GM18951 (cell line): Measurements from ENCODE around the gene MRPS23.

Experiments used
- POLR2A ChIP-seq: IDR thresholded peaks from 4 replicates; pipeline ENCODE4 v1.6.1; 2011; ENCODE audit warnings: mild to moderate bottlenecking; ENCODE audit not compliant: insufficient read length, insufficient read depth; ENCODE audit errors: extremely low read depth
- in situ Hi-C: fragments of 300-500 bp; cut with MboI; formaldehyde crosslinking; loops from one replicate; pipeline ENCODE4 v1.12.0; 2022; ENCODE audit warnings: low sequenced_read_pairs, mixed read lengths, inconsistent platforms; ENCODE audit not compliant: unreplicated experiment

Gene MRPS23

DNA sequence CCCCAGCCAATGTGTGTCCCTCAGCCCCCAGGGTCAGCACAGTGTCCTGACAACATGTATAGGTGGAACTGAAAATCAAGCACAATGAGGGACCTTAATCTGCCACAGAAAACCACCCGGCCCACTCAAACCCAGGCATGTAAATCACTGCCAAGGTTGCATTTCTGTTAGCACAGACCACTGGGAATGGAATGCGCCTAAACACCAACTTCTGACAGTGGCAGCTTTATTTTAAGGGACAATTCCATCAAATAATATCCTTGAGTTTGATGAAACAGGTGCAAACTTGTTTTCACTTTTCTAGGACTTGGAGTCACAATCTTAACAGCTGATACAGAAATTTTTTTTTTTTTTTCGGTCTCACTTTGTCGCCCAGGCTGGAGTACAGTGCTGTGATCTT, 37.3 kb upstream of the MRPS23 start:
- no peak for TF ChIP-seq POLR2A
- in situ Hi-C loops = no loop called here

DNA sequence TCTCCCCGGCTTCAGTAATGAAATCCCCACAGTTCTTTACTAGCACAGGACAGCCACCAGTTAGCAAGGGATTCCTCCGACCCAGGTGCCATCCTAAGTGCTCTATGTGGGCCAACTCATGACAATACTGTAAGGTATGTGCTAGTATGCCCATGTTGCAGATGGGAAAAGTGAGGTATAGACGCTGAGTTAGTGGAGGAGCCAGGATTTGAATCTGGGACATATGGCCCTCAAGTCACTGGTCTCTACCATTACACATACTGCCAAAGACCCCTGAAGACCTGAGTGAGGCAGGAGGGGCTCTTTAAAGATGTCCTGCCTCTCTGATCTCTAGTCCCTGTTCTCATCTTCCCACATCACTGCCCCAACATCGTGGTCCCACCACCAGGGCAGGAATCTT, 36.2 kb upstream of the MRPS23 start:
- no peak for TF ChIP-seq POLR2A
- in situ Hi-C loops = no loop called here

DNA sequence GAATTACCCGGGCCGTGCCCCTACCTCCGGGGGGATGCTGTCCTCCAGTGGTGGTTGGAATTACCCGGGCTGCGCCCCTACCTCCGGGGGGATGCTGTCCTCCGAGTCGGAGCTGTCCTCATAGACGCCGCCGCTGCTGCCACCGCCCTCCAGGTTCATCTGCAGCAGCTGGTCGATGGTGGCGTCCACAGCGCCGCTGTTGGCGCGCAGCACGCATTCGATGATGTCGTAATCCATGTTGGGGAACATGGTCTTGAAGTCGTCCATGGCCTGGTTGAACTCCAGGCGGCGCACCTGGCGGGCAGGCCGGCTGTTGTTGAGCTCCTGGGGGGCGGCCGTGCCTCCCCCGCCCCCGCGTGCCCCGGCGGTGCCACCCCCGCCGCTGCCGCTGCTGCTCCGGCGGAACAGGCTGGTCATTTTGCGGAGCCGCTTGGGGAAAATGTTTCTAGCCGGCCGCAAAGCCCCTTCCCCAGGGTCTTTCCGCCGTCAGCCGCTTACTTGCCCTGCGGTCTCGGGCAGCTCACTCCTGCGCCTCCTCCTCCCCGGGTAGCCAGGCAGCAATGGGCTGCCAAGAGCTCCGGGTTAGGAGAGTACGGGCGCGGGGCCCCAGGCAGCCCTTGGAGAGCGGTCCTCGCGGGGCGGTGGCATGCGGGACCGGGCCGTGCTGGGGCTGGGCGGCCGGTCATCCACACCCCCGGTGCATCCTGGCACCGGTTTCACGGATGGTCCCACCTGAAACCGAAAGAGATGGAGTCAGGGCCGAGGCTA, 35.5 kb upstream of the MRPS23 start:
- no peak for TF ChIP-seq POLR2A
- in situ Hi-C loops = no loop called here

DNA sequence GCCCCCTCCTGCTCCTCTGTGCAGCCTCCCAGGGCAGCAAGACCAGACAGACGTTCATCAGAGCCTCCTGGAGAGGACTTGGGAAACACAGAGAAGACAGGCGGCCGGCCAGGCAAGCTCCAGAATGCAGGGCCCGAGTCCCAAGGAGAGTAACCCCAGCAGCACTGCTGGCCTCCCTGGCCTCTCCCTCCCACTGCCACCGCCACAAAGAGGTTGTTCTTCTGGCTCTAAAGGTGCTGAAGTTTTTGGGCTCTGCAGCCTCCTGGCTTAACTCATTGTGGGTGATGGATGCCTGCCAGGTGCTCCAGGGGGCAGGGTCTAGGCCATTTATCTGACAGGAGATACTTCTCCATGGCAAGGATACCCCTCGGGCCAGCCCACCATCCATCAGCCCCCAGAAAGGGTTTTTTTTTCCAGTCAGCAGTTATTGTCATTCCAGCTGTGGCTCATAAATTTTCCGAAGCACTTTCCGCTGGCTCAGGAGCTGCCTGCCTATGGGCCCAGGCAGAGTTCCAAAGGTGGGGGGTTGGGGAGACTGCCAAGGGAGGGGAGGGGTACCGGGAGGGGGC, 32.0 kb upstream of the MRPS23 start:
- TF ChIP-seq POLR2A = no peak
- in situ Hi-C loops = no loop called here

DNA sequence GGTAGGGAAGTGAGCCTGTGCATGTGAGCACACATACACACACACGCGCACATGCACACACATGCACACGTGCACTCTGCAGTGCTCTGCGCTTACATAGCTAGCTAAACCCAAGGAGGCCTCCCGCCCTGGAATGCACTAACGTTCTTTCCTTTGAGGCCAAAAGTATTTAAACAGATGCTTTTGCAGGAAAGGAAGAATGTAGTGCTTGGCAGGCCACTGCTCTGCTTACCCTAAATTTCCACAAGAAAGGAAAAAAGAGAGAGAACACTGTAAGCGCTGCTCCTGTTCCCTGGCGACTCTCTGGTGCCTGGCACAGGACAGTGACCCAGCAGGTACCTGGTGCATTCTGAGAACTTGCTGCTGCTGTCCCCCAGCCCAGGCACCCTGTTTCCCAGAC, 31.3 kb upstream of the MRPS23 start:
- in situ Hi-C loops = no loop called here
- TF ChIP-seq POLR2A = no peak

DNA sequence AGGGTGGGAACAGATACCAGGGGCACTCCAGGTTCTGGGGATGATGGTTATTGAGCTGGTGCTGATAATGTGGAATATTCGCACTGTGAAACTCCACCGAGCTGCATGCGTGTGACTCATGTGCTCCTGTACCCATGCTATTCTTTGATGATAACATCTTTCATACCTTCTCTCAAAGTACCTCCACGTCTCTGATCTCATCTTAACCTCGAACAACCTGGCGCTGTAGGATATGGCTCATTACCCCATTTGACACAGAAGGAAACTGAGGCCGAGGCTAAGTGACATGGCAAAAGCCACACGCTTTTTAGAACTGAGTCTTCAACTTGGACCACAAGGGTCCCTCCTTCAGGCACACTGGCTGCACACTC, 30.2 kb upstream of the MRPS23 start:
- TF ChIP-seq POLR2A = no peak
- in situ Hi-C loops = no loop called here

DNA sequence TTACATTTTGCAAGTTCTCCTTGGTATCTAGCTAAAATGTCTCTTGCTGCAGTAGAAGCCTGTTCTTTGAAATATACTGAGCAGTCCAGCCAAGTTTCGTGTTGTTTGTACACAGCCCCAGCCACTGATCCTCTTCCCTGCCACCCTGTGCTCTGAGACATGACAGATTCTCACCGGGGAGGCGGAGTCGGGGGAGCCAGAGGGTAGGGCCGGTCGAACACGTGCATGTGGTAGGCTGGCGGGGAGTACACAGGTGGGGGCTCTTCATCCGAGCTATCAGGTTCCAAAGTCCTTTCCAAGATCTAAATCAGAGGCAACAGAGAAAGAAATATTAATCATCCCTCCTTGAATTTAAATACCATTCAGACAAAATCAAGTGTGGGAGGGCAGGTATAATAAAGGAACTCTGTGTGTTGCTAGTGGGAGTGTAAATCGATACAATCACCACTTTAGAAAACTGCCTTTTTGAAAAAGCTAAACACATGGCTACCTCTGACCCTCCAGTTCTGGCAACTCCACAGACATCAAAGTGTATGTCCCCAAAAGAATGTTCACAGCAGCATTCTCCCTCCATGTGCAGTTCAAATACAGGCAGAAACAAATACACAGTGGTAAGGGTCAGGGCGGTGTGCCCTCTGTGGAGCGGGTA, 29.7 kb upstream of the MRPS23 start:
- in situ Hi-C loops = no loop called here
- TF ChIP-seq POLR2A = no peak

DNA sequence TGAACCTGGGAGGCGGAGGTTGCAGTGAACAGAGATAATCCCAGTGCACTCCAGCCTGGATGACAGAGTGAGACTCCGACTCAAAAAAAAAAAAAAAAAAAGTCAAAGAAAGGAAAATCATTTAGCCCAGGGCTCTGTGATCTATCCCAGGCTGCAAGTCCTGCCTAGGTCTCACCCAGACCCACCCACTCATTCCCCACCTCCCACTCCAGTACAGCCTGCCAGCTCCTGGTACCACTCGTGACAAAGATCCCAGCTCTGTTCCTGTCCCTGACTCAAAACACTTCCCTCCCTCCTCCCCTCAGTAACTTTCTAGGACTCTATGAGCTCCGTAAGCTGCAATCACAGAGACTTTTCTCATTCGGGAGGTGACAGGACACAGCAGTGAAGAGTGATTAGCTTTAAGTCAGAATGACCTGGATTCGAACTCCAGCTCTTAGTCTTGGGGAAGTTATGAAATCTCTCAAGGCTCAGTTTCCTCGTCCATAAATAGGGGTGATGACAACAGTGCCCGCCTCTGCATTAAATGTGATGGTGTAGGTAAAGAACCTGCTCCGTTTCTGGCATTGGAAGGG, 28.0 kb upstream of the MRPS23 start:
- no peak for TF ChIP-seq POLR2A
- in situ Hi-C loops = no loop called here

DNA sequence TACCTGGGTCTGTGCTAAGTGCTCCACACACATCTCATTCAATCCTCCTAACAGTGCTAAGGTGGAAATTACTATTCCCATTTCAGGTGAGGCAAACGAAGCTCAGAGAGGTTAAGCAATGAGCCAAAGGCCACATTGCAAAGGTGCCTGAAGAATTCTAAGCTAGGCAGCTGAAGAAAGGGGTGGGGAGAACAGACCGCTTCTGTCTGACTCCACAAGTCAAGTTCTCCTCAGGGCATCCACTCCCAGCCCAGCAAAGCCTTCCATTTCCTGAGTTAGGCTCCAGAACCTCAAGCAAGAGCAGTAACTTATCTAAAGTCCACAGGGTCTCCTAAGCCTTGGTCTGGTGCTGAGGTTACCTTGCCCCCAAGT, 27.0 kb upstream of the MRPS23 start:
- in situ Hi-C loops = no loop called here
- no peak for TF ChIP-seq POLR2A

DNA sequence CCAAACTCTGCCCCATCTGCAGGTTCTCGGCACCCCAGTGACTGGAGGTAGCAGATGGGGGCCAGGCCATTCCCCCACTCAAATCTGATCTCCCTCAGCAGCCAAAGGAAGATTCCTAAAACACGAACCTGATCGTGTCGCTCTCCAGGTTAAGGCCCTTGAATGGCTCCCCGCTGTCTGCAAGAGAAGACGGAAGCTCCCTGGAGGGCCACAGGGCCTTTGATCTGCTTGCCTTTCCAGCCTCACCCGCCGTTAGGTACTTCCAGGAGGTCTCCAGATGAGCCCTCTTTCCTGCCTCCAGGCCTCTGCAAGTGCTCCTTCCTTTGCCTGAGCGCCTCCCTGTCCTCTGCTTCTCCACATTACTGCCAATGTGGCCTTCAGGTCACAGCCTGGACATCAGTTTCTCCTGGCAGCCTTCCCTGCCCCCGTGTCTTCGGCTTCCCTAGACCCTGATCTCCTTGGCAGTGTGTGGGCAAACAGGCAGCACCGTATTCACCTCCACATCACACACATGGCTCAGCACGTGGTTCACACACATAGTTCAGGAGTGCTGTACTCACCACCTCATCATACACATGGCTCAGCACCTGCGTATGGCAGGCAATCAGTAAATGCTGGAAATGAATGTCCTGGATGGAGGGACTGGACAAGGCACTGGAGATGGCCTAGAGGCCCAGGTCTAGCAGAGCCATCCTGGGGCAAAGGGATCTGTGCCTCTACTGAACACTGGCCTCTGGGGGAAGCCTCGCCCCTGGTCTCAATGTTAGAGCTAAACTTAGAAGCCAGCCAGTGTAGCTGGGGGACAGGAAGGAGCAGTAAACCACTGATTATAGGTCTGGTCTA, 26.4 kb upstream of the MRPS23 start:
- TF ChIP-seq POLR2A = no peak
- in situ Hi-C loops = no loop called here

DNA sequence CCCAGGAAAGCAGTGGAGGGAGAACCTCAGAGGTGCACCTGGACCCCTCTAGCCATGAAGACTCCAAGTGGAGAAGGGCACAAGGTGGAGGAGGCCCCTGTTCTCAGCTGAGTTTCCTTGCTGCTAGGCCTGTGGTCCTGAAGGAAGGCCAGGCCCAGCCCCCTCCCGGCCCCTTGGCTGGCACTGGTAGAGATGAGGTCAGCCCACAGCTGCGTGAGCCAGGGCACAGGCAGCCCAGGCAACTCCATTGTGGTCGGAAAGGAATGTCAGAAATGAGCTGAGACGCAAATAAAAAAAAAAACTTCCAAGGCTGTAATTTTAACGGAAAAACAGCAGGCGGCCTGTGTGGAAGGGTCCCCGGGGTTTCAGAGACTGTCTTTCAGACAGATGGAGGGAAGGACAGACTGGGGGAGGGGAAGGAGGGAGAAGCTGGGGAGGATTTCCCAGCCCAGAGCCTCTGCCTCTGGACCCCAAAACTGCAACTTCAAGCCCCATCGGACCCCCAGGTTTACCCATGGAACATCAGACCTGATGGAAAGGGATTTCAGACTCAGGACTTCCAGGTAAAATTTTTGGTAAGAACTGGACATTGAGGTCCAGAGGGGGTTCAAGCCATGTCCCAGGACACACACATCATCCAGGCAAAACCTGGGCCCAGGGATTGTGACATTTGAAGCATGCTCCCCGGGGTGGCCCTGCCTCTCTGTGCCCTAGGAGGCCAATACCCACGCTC, 25.6 kb upstream of the MRPS23 start:
- no peak for TF ChIP-seq POLR2A
- in situ Hi-C loops = no loop called here

DNA sequence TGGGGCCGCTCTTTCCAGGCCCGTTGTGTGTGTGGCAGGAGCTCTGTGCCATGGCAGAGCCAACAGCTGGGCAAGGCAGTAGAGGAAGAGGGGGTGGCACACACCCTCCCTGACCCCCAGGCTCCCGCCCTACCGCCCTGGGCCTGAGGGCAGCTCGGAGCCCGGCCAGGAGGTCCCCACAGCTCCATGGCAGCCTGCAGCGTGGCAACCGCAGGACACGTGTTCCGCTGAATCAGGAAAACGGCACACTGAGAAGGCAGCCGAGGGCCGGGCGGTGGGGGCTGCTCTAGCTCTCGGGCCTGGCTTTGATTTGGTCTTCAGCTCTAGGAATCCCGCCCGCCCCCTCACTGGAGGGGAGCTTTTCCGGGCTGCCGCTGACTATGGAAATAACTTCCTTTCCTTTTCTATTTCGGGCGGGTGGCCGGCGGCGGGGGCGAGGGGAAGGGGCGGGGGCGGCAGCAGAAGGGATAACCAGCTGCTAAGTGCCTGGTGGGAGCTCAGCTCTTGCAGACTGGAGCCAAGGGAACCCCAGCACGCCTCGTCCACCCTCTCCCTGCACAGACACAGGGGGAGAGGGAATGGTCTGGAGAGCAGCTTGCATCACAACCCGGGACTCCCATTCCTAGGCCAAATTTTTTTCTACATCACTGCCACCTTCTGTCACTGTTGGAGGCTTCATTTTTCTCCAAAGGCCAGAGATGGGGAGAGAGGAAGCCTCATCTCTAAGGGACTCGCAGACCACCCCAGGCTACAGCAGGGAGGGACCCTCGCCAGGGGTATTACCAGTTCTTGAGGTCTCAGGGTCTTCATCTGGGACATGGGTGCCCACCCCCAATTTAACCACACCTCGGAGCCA, 24.8 kb upstream of the MRPS23 start:
- no peak for TF ChIP-seq POLR2A
- in situ Hi-C loops = no loop called here
